Measurements from ENCODE around the gene EEF2. TPM values are rescaled to one million over a fixed set of nuclear protein-coding genes. Genes with fewer than 3 reads are reported as not detected.
A peak's percentile ranks its signal among the peaks of the same experiment; 100 is the strongest.
"Not testable (repeated sequence)": the region's sequence is repeated elsewhere in the genome, so short reads cannot be mapped to it uniquely, and the experiment has no call there.

Gene EEF2
- total and polyA plus RNA-seq, 8 donors = 1,467 to 2,064 (median 1,800) TPM

- intact Hi-C loops (cut with DNase I) = no loop called here
- H3K4me3 ChIP-seq = no peak overlapping the region
- H3K36me3 ChIP-seq = peaks cover 0 to 92% of the 10 kb centered on the region in 2 donors
- DNase-seq = no peak
- H3K27me3 ChIP-seq = no peaks in the 10 kb centered on the region
- no peak overlapping the region for H3K27ac ChIP-seq
- no peaks in the 10 kb centered on the region for H3K9me3 ChIP-seq
- peaks cover 0 to 1% of the 10 kb centered on the region in 2 donors for H3K4me1 ChIP-seq
- ATAC-seq = no peak
- TF ChIP-seq CTCF (IDR thresholded peaks at IDR 0.05) = no peak
Measured at GRCh38 chr19:3959766-3960131, 25.5 kb downstream of the EEF2 start.

GRCh38 chr19:3958836-3959765 is 26.2 kb downstream of the EEF2 start:
- no peak for DNase-seq
- H3K36me3 ChIP-seq = peaks cover 0 to 86% of the 10 kb centered on the region in 2 donors
- H3K9me3 ChIP-seq = no peaks in the 10 kb centered on the region
- intact Hi-C loops (cut with DNase I) = no loop called here
- no peak for TF ChIP-seq CTCF (IDR thresholded peaks at IDR 0.05)
- no peaks in the 10 kb centered on the region for H3K27me3 ChIP-seq
- no peak overlapping the region for H3K4me3 ChIP-seq
- no peak for ATAC-seq
- no peaks in the 10 kb centered on the region for H3K4me1 ChIP-seq
- H3K27ac ChIP-seq = no peak overlapping the region

- no peak overlapping the region for H3K4me3 ChIP-seq
- H3K27ac ChIP-seq = no peak overlapping the region
- intact Hi-C loops (cut with DNase I) = no loop called here
- no peaks in the 10 kb centered on the region for H3K9me3 ChIP-seq
- peaks cover 0 to 9% of the 10 kb centered on the region in 2 donors for H3K4me1 ChIP-seq
- no peak for TF ChIP-seq CTCF (IDR thresholded peaks at IDR 0.05)
- H3K27me3 ChIP-seq = peaks cover 0 to 12% of the 10 kb centered on the region in 2 donors
- peaks cover 0 to 52% of the 10 kb centered on the region in 2 donors for H3K36me3 ChIP-seq
- ATAC-seq (no peak), DNase-seq (no peak)
Measured at GRCh38 chr19:3955688-3956087, 29.6 kb downstream of the EEF2 start.

- Histone ChIP-seq H3K4me1 (peaks cover 0 to 12% of the 10 kb centered on the region in 2 donors), H3K36me3 (peaks cover 0 to 48% of the 10 kb centered on the region in 2 donors), H3K27me3 (peaks cover 0 to 16% of the 10 kb centered on the region in 2 donors)
- H3K4me3 ChIP-seq; DNase-seq; H3K9me3 ChIP-seq; H3K27ac ChIP-seq; intact Hi-C loops (cut with DNase I); ATAC-seq: not testable (repeated sequence)
Measured at GRCh38 chr19:3955276-3955675, 30.0 kb downstream of the EEF2 start.

- no peak overlapping the region for H3K27ac ChIP-seq
Measured at GRCh38 chr19:3954107-3954506, 31.2 kb downstream of the EEF2 start.

GRCh38 chr19:3952755-3953276 is 32.4 kb downstream of the EEF2 start:
- H3K9me3 ChIP-seq; ATAC-seq; DNase-seq; H3K27ac ChIP-seq; intact Hi-C loops (cut with DNase I); H3K4me3 ChIP-seq: not testable (repeated sequence)
- Histone ChIP-seq H3K36me3 (peaks cover 0 to 23% of the 10 kb centered on the region in 2 donors), H3K4me1 (peaks cover 0 to 12% of the 10 kb centered on the region in 2 donors), H3K27me3 (peaks cover 0 to 21% of the 10 kb centered on the region in 2 donors)

More at GRCh38 chr19:3954107-3954506, 31.2 kb downstream of the EEF2 start:
- intact Hi-C loops (cut with DNase I) = no loop called here
- Histone ChIP-seq H3K9me3 (no peaks in the 10 kb centered on the region), H3K4me1 (peaks cover 0 to 12% of the 10 kb centered on the region in 2 donors), H3K4me3 (no peak overlapping the region), H3K36me3 (peaks cover 0 to 36% of the 10 kb centered on the region in 2 donors), H3K27me3 (peaks cover 0 to 21% of the 10 kb centered on the region in 2 donors)
- TF ChIP-seq CTCF (IDR thresholded peaks at IDR 0.05) = no peak
- ATAC-seq (peak; percentile 12), DNase-seq (no peak)

Measured in left lung (tissue), 10 donors.